BJ (cell line): Measurements from ENCODE around the gene HLA-DOA. TPM values are rescaled to one million over a fixed set of nuclear protein-coding genes. Genes with fewer than 3 reads are reported as not detected.

Experiments used
- CTCF ChIA-PET: fragments of 350-600 bp; formaldehyde crosslinking; extraction: SDS; loops from one replicate; lab custom pipeline; 2021; ENCODE audit warnings: antibody characterized with exemption, inconsistent platforms; lab: Yijun Ruan, JAX
- POLR2A ChIA-PET: fragments of 300-600 bp; sonication (Branson Sonifier 250); formaldehyde crosslinking; extraction: SDS; loops from one replicate; lab custom pipeline; 2021; ENCODE audit warnings: antibody characterized with exemption; lab: Charles Lee
- DNase-seq: peaks from one replicate; pipeline ENCODE4 v3.0.0-alpha.2; 2011; ENCODE audit warnings: low read depth
- H3K27me3 ChIP-seq: 2 replicates; pipeline ENCODE4 v1.6.0; 2011; ENCODE audit warnings: low read length; ENCODE audit not compliant: control insufficient read depth, insufficient read depth
- H3K36me3 ChIP-seq: 2 replicates; pipeline ENCODE4 v1.5.1; 2011; ENCODE audit warnings: low read length; ENCODE audit not compliant: control insufficient read depth, insufficient read depth
- H3K4me3 ChIP-seq: 2 replicates; pipeline ENCODE4 v1.5.1; 2011; ENCODE audit warnings: low read depth, mild to moderate bottlenecking, control low read depth, low read length
- CTCF ChIP-seq: IDR thresholded peaks from 2 replicates; pipeline ENCODE4 v1.5.1; 2011; ENCODE audit warnings: low read depth, mild to moderate bottlenecking, control low read depth, inconsistent platforms, low read length, moderate library complexity; ENCODE audit not compliant: insufficient read depth
- polyA plus RNA-seq: library from polyadenylated mRNA; depleted of rRNA; stranded (reverse); fragments of >200 nt; gene quantifications from 2 replicates; pipeline ENCODE4 v1.2.3, GENCODE V29; 2011

The HLA-DOA gene
- polyA plus RNA-seq, 1 experiment, result not detected

GRCh38 chr6:33030245-33030644, 20.9 kb upstream of the HLA-DOA start:
- Histone ChIP-seq H3K4me3 (no peak overlapping the region), H3K36me3 (no peaks in the 10 kb centered on the region), H3K27me3 (peaks cover 7% of the 10 kb centered on the region)
- ChIA-PET POLR2A (no interaction called here), CTCF (no interaction called here)
- no peak for DNase-seq
- no peak for TF ChIP-seq CTCF

- H3K27me3 ChIP-seq, result peaks cover 7% of the 10 kb centered on the region
- DNase-seq, result no peak
- CTCF ChIA-PET, result interaction anchor here (1.0 kb wide), 1 partner anchor 219 kb away, joined by 4 read pairs; no protein-coding TSS in a partner anchor
- TF ChIP-seq CTCF, result no peak
- H3K36me3 ChIP-seq, result no peaks in the 10 kb centered on the region
- H3K4me3 ChIP-seq, result no peak overlapping the region
- POLR2A ChIA-PET, result no interaction called here
These were observed 20.2 kb upstream of the HLA-DOA start for GRCh38 chr6:33029328-33030184.

GRCh38 chr6:33028220-33028849, 18.9 kb upstream of the HLA-DOA start:
- Histone ChIP-seq H3K36me3 (no peaks in the 10 kb centered on the region), H3K4me3 (no peak overlapping the region), H3K27me3 (peaks cover 7% of the 10 kb centered on the region)
- no peak for TF ChIP-seq CTCF
- no peak for DNase-seq
- CTCF ChIA-PET, result interaction anchor here (1.0 kb wide), 1 partner anchor 220 kb away, joined by 4 read pairs; no protein-coding TSS in a partner anchor
- POLR2A ChIA-PET, result no interaction called here

GRCh38 chr6:33024521-33024920, 15.1 kb upstream of the HLA-DOA start:
- DNase-seq, result no peak
- Histone ChIP-seq H3K36me3 (no peaks in the 10 kb centered on the region), H3K4me3 (no peak overlapping the region), H3K27me3 (peaks cover 10% of the 10 kb centered on the region)
- TF ChIP-seq CTCF, result no peak
- ChIA-PET CTCF (interaction anchor here (0.5 to 1.4 kb wide), 2 partner anchors 8 to 63 kb away, joined by 3 to 4 read pairs; no protein-coding TSS in a partner anchor), POLR2A (no interaction called here)

- TF ChIP-seq CTCF, result no peak
- ChIA-PET POLR2A (no interaction called here), CTCF (no interaction called here)
- Histone ChIP-seq H3K4me3 (no peak overlapping the region), H3K27me3 (peaks cover 10% of the 10 kb centered on the region), H3K36me3 (no peaks in the 10 kb centered on the region)
- DNase-seq, result no peak
These were observed 14.1 kb upstream of the HLA-DOA start for GRCh38 chr6:33023536-33023935.
